Stimulated activated CD8-positive, alpha-beta memory T cell treated with anti-CD3 and anti-CD28 coated beads, Interleukin-15, amount 100 ng/mL, for 24 hours (primary cell): ENCODE measurements around the gene NSD2.
A peak's percentile ranks its signal among the peaks of the same experiment; 100 is the strongest.
"Not testable (repeated sequence)": the region's sequence is repeated elsewhere in the genome, so short reads cannot be mapped to it uniquely, and the experiment has no call there.

Experiments used
- DNase-seq: peaks from one replicate; pipeline ENCODE4 v3.0.0-alpha.2; 2020; ENCODE audit warnings: low read depth

Gene NSD2

DNA sequence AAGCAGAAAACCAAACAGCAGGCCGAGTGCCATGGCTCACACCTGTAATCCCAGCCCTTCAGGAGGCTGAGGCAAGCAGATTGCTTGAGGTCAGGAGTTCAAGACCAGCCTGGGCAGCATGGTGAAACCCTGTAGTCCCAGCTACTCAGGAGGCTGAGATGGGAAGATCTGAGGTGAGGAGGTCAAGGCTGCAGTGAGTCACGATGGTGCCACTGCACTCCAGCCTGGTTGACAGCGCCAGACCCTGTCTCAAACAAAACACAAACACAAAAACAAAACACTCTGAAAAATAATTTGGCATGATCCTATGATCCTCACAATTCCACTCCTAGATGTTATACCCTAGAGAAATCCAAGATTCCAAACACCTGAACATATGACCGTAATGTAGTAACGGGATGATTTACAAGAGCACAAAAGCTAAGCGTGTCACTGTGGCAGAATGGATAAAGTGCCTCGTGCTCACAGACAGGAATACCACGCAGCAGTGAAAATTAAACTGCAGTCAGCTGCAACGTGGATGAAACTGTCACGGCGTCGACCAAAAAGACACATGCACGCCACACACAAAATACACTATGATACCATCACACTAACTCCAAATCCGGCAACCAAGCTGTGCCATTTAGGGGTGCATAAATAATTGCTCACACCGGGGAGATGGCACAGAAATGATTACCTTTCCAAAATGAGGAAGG, 135.9 kb downstream of the NSD2 start:
- no peak for DNase-seq

DNA sequence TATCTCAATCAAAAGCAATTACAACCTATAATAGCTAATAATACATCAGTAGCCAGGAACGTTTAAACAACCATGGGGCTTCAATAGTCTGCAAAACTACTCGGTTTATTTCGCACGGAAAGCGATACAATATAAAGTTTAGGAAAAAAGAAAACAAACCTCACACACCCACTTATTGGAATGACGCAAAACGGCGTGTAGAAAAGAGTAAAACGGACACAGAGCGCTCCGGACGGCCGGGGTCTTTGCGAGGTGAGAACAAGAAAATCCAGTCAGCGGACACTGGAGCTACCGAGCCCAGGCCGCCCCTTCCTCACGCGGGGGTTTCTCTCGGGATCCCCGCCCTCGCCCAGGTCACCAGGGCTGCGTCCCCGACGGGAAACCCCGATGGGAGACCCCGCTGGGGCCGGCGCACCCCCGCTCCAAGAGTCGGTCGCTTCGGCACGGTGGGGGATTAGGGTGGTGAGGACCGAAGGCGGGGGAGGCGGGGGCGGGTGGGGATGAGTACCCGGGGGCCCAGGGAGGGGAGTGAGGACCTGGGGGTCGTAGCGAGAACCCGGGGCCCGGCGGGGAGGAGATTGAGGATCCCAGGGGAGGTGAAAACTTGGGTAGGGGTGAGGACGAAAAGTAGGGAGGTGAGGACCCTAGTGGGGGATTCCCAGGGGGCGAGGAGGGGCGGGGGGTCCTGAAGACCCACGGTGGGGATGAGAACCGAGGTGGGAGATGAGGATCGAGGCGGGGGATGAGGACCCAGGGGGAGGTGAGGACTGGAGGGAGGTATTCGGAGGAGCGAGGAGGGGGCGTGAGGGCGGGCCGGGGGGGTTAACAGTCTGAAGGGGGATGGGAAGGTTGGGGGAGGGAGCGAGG, 136.8 kb downstream of the NSD2 start:
- no peak for DNase-seq

DNA sequence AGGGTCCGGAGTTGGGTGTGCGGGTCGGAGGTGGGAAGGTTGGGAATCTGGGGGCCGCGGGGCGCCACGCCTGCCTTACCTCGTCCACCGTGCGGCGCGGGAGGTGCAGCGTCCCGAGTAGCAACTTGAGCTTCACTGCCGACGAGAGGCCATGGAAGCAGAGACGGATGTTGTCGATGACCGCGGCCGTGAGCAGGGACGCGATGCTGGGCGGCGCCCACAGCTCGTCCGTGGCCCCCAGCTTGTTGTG, 137.4 kb downstream of the NSD2 start:
- no peak for DNase-seq

DNA sequence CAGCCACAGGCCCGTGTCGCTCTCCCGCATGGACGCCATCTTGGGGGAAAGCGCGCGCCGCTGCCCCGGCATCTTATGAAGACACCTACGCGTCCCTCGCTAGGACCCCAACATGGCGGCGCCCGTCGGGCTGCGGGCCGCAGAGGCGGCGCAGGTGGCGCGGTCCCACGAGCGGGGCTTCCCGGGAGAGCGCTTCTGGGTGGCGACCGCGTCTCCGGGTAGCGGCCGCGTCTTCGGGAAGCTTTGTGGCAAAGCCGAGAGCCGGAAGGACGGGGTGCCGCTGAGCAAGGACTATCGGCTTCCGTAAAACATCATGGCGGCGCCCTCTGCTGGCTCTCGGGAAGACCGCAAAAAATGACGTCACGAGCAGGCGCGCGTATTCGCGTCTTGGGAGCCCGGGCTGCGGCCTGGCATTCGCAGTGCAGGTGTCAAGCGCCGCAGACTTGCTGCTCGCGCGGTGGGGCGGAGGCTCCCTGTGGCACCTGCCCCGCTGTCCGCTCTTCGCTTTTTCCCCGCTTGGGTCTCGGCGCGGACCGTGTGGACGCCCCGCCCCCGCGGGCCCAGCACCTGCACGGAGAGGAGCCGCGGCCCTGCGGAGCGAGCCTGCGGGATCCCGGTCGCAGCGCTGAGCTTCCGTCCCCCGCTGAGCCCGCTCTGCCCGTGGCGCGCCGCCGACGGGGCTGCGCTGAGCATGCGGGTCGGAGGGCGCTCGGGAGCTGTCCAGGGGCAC, 137.9 kb downstream of the NSD2 start, which contains the start of gene NELFA:
Gene NELFA, minus strand, starts transcription at position 54 of the 730 bp plus-strand sequence. Its CDS starts 15 bp downstream, at position 39.
- DNase-seq = peak; percentile 94

DNA sequence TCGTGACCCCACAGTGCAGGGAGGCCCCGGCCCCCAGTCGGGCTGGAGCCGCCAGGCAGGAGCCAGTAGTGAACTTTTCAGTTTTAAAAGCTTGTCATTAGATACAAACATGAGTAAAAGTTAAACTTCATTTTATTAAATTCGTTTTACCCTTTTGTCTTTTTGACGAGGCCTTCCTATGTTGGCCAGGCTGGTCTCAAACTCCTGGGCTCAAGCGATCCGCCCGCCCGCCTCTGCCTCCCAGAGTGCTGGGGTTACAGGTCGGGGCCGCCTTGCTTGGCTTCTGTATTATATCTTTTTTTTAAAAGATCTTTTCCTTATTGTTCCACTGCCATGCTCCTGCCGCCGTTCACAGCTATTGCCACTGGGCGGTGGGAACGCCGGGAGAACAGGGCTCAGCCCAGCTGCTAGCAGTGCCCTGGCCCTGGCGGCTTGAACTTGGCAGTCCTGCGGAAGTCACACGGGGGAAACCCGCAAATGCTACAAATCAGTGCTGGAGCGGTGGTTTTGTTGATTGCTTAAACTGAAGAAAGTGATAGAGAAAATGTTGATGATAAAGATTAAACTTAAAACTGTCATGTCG, 138.5 kb downstream of the NSD2 start:
- DNase-seq = no peak

DNA sequence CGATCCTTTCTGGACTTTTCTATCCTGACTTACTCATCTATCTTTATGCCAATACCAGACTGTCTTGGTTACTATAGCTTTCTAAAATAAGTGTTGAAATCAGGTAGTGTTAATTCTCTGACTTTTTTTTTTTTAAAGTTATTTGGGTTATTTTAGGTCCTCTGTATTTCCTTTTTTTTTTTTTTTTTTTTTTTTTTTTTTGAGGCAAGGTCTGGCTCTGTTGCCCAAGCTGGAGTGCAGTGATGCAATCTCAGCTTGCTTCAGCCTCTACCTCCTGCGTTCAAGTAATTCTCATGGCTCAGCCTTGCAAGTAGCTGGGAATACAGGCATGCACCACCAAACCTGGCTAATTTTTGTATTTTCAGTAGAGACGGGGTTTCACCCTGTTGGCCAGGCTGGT, 140.4 kb downstream of the NSD2 start:
- DNase-seq = no peak

DNA sequence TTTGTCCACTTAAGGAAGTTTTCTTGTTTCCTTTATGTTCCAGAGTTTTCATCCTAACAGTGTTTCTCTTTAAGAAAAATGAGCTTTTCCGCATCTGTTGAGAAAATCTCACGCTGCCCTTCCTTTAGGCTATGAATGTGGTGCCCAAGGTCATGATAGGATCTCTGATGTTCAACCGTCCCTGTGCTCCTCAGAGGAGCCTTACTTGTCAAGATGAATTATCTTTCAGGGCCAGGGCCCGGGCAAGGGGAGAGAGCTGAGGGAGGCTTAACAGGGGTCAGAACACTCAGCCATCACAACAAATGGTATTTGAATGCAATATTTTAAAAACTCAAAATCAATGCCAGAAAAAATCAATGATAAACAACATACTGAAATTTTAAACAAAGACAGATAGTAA, 143.8 kb downstream of the NSD2 start:
- DNase-seq = no peak

DNA sequence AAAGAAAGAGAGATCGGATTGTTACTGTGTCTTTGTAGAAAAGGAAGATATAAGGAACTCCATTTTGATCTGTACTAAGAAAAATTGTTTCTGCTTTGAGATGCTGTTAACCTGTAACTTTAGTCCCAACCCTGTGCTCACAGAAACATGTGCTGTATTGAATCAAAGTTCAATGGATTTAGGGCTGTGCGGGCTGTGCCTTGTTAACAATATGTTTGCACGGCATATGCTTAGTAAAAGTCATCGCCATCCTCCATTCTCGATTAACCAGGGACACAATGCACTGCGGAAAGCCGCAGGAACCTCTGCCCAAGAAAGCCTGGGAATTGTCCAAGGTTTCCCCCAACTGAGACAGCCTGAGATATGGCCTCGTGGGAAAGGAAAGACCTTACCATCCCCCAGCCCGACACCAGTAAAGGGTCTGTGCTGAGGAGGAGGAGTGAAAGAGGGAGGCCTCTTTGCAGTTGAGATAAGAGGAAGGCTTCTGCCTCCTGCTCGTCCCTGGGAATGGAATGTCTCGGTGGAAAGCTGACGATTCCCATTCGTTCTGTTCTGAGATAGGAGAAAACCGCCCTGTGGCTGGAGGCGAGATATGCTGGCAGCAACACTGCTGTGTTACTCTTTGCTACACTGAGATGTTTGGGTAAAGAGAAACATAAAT, 150.3 kb downstream of the NSD2 start:
- not testable (repeated sequence) for DNase-seq

DNA sequence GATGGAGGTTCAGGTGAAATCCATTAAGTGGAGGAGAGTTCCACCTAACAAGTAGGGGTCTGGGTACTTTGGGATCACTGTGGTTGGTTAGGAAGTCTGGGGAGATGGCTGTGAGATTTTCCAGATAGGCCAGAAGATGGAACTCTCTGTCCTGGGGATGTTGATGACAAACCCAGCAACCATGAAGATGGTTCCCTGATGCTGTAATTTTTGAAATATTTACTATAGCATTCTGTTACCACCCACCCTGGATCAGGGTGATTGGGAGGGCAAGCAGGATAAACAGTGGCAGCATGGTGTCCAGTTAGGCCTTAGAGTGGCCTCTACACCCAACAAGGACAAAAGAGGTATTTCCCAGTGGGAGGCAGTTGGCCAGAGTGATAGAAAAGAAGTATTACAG, 153.5 kb downstream of the NSD2 start:
- no peak for DNase-seq

DNA sequence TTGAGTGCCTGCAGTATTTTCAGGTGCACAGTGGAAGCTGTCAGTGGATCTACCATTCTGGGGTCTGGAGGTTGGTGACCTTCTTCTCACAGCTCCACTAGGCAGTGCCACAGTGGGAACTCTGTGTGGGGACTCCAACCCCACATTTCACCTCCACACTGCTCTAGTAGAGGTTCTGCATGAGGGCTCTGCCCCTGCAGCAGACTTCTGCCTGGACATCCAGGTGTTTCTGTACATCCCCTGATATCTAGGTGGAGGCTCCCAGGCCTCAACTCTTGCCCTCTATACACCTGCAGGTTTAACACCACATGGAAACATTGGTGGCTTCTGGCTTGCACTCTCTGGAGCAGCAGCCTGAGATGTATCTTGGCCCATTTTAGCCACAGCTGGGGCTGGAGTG, 154.6 kb downstream of the NSD2 start:
- no peak for DNase-seq

DNA sequence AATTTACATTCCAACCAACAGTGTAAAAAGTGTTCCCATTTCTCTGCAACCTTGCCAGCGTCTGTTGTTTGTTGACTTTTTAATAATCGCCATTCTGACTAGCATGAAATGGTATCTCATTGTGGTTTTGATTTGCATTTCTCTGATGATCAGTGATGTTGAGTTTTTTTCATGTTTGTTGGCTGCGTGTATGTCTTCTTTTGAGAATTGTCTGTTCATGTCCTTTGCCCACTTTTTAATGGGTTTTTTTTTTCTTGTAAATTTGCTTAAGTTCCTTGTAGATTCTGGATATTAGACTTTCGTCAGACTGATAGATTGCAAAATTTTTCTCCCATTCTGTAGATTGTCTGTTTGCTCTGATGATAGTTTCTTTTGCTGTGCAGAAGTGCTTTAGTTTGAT, 155.9 kb downstream of the NSD2 start:
- not testable (repeated sequence) for DNase-seq

DNA sequence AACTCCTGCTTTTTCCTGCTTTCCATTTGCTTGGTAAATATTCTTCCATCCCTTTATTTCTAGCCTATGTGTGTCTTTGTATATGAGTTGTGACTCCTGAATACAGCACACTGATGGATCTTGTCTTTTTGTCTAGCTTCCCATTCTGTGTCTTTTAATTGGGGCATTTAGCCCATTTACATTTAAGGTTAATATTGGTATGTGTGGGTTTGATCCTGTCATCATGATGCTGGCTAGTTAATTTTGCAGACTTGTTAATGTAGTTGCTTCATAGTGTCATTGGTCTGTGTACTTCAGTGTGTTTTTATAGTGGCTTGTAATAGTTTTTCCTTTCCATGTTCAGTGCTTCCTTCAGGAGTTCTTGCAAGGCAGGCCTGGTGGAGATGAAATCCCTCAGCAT, 160.0 kb downstream of the NSD2 start:
- not testable (repeated sequence) for DNase-seq
